Measurements from ENCODE around the gene POLR3C. TPM values are rescaled to one million over a fixed set of nuclear protein-coding genes. Genes with fewer than 3 reads are reported as not detected.

POLR3C gene
- total RNA-seq, 1 donor from 2014 or later, result 22.4 TPM

DNA sequence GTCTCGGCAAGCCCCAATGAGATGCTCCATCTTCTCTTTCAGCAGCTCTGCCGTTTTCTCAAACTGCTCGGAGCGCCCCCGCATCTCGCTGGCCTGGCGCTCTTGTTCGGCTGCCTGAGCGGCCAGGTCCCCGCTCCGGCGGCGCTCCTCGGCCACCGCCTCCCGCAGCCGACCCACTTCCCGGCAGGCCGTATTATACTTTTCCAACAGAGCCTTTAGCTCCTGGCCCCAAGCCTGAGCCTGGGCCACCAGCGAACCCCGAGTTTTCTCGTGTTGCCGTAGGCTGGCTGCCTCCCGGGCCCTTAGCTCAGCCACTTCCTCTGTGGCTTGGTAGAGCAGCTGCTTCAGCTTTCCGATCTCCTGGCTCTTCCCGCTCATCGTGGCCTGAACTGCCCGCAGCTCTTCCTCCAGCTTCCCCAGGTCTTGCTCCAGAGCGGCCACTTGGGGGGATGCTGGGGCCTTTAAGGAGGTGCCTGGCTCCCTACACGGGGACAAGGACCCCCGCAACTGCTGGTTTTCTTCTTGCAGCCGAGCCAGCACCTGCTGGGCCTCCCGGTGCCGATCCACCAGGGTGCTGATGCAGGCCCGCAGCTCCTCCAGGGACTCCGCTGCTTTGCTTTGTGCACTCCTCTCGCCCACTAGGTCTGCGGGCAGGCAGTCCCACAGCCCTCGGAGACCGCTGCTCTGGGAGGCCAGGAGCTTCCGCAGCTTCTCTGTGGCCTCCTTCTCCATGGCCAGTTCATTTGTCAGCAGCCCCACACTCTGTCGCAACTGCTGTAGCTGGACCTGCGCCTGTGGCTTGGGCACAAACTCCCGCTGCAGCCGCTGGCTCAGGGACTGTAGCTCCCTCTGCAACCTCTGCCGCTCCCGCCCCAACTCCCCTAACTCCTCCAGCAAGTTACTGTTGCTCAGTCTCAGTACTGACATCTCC, 48.3 kb downstream of the POLR3C start:
- peak; percentile 43 for DNase-seq (ENCODE audit: low spot score)

DNA sequence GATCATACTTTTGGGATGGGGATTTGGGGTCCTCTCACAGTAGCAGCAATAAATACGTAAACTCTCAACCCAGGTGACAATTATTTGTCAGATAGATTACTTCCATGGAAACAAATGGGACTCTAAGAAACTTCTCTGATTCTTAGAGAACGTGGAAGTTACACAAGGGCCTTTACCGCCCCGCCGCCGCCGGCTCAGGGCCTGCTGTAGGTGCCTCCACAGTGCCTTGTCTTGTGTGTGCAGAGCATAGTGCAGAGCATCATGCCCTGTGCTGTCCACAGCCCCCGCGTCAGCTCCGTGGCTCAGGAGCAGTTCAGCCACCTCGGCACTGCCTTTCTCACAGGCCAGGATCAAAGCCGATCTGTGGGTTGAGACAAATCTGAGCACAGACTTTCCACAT, 50.6 kb downstream of the POLR3C start:
- no peak for DNase-seq (ENCODE audit: low spot score)

DNA sequence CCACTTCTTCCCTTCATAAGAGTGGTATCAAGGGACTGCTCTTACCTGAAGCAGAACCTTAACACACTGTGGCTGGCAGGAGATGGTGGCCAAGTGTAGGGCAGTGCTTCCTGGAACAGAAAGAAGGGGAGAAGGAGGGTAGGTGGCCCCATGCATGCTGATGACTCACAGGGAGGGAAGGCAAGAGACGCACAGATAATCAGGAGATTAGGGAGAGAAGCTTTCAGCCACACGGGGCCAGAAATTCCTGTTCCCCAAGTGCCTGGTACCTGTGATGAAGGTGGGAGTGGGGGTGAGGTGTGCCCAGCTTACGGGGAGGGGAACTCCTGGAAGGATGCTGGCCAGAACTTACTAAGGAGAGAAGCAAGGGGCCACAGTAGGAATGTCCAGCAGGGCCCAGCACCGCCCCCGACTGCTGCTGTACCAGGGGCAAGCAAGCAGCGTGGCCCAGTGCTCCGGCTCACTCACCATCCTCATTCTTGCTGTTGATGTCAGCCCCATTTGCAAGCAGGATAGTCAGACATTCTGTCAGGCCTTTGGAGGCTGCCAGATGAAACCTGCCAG, 54.0 kb downstream of the POLR3C start:
- DNase-seq (ENCODE audit: low spot score), result no peak

DNA sequence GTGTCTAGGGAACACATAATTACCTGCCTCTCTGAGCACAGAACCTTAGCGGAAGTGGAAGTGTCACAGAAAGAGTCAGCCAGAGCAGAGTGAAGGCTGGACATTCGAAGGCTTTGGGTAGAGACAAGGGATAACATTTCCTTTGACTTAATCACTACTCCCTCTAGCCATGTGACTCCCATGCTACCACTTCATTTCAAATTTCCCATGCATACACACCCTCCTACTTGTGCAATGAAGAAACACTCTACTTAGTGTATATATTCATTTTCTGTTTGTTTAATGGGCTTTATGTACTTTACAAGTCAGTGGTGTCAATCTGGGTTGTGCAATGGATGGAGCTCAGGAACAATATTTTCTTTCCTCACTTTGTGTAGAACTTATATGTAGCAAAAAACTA, 54.7 kb downstream of the POLR3C start:
- DNase-seq (ENCODE audit: low spot score), result no peak

DNA sequence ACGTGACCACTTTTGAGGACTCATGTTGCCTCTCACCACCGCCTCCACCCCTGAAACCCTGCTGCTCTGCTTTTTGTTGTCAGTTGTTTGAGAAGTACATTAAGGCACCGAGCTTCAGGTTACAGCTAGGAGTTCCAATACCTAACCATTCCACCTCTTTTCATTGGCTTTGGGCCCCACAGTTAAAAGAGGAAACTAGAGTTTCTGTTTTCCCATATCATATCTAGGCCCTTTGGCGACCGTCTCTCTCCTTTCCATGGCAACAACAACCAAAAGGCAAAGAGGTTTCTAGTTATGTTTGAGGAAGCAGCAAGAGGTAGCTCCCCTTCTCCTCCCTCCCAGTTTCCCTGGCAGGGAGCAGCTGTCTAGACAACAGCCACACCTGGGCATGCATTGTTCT, 55.8 kb downstream of the POLR3C start:
- DNase-seq (ENCODE audit: low spot score), result no peak

DNA sequence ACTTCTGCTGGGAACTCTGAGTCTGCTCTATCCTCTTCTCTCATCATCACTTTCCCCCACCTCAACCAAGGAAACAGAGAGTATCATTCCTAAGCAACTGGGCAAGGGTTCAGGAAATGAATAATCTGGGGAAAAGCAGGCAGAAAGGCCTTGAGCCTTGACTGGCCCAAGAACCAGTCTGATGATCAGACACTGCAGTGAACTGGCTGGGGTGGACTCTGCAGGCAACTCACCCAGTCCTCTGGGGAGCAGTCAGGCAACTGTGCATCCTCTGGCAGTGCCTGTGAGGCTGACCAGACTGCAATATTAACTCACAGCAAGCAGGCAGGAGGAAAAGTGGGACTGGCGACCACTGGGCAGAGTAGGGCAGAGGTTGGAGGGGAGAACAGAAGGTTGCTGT, 60.7 kb downstream of the POLR3C start:
- no peak for DNase-seq (ENCODE audit: low spot score)

DNA sequence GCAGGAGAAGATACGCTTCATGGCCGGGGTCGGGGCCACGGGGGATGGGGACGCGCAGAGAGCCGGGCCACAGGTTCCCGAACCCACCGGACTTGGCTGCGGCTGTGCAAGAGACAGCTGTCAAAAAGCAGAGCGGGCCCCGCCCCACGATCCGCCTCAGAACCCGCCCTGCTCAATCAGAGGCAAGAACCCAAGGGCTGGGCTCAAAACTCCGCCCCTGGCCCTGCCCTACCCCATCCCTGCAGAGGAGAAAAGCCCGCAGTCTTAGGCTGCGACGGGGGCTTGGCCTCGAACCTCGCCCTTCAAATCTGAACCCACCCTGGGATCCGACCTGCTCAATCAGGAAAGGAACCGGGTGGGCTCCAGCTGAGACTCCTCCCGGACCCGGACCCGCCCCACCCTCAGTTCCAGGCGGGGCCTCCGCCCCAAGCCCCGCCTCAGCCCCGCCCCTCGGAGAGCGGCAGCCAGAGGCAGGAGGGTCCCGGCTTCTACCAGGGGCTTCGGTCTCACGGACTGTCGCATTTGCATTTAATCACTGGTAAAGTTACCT, 61.8 kb downstream of the POLR3C start, which contains the start of gene ANKRD35:
TSS of gene ANKRD35 (minus strand) at position 129 of the 550 bp plus-strand sequence. CDS start at position 21, 108 bp downstream.
- peak; percentile 78 for DNase-seq (ENCODE audit: low spot score)

DNA sequence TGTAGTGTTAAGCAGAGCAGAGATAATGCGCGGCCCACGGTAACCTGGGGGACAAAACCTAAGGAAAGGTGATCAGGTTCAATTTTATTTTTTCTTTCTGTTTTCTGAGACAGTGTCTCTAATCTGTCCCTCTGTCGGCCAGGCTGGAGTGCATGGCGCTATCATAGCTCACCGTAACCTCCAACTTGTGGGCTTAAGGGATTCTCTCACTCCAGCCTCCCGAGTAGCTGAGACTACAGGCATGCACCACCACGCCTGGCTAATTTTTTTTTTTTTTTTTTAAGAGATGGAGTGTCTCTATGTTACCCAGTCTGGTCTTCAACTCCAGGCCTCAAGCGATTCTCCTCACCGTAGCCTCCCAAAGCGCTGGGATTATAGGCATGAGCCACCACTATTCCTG, 62.4 kb downstream of the POLR3C start:
- DNase-seq (ENCODE audit: low spot score), result no peak

DNA sequence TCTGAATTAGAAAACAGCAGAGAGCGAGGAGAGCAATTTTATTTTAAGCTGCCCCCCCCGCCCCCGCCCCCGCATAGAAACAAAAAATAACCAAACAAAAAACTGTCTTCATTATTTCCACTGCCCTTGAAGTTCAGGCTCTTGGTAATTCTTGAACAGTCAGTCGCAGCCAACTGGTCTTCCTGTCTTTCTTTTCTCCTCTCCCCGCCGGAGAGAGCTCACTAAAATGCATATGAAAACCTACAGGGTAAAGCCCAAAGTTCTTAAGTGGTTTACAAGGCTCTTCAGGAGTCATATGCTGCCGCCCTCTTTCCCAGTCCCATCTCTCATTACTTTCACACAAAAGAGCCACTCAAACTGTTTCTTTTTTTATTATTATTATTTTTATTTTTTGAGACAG, 62.8 kb downstream of the POLR3C start:
- no peak for DNase-seq (ENCODE audit: low spot score)

DNA sequence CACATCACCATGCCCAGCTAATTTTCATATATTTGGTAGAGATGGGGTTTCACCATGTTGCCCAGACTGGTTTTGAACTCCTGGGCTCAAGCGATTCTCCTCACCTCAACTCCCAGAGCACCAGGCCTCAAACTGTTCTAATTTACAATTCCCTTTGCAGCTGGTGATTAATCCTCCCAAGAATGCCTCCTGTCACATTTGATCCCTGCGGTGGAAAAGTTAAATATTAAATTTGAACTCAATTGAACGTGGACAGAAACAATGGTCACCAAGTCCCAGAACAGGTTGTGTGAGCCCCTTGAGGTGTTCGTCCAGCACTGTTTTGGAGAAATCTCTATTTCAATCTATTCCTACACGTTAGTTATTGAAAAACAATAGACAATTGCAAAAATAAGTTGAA, 63.6 kb downstream of the POLR3C start:
- peak; percentile 34 for DNase-seq (ENCODE audit: low spot score)

DNA sequence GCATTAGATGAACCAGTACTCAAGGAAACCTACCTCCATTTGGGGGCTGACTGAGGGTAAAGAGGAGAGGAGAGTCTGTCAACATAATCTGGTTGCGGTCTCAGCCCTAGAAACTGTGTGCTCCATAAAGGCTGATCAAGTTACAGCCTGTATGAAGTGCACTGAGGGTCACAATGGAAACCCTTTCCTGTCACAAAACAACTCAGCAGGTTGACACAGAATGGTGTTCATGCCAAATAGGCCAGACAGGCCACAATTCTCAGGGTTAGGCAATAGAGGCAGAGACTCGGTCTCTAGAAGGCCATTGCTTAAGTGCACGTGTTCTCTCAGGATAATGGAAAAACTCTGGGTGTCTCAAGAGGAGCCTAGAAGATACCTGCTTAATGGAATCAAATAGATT, 65.7 kb downstream of the POLR3C start:
- no peak for DNase-seq (ENCODE audit: low spot score)

DNA sequence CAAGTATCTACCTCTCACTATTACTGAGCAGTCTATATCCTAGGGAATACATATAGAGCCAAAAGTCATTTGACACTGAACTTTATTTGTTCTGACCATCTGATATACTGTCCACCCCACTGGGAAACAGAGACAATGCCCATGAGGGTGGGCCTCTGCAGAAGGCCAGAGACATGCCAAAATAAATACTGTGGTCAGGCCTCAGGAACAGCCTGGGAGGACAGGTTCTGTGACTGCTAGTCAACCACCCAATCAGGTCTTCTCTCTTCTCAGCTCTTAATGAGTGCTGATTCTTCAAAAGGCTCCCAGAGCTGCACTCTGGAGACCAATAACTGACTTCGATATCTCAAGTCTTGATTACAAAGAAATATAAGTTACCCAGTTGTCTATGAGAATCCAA, 67.1 kb downstream of the POLR3C start:
- DNase-seq (ENCODE audit: low spot score), result peak; percentile 31

DNA sequence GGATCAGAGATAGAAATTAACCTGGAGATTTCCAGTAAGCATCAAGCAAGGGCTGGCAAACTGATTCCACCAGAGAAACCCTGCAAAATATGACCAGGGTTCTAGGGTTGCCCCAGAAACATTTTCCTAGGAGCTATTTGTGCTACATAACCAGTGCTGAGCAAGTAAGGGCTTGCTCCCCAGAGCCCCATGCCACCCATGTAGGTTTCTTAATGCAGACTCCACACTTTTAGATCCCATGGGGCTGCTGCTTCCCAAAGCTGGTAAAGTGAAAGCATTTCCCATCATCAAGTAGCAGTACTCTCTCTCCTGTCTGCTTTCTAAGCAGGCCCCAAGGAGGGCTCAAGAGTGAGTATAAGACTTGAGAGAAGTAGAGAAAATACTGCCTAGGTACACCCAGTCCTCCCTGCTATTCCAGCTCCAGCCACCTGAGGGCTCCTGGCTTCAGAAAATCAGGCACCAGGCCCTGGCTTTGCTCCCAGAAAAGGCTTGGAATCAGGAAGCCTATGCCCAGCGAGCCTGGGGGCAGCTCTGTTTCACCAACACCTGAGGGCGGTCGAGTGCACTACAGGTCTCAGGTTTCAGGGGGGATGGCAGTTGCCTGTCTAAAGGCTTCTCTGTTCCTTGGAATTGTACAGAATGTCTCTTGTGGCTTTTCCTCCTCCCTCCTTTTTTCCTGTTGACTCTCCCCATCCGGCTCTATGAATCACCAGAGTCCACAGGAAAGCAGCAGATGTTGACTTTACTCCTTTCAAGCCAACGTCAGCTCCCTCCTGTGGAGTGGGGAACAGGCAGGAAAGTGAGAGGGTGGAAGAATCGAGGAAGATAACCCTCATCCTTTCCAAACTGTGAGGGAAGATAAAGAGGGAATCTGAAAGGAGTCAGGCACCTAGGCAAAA, 67.8 kb downstream of the POLR3C start:
- peak; percentile 95 for DNase-seq (ENCODE audit: low spot score)

DNA sequence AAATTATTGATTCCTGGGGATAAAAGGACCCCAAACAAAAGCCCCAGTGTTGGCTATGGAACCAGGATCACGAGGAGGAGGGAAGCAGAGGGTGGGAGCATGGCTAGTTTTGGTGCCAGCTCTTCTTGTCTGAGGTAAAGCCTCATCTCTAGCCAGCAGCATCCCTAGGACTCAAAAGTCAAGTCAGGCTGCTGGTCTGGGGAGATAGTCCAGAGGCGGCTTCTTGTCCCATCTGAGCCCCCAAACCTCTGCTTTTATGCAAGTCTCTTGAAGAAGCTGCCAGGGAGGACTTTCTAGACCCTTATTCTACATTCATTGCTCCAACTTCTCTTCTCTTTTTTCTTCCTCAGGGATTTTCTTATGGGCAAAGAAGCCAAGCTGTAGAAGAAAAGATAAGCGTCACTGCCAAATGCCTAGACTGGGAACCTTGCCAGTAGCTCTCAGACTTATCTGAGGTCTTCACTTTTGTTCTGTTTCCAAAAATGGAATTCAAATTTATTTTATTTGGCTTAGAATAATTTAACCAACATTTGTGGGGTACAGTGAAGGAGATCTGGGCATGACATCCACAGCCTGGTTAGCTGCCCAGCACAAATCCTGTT, 68.6 kb downstream of the POLR3C start:
- no peak for DNase-seq (ENCODE audit: low spot score)

DNA sequence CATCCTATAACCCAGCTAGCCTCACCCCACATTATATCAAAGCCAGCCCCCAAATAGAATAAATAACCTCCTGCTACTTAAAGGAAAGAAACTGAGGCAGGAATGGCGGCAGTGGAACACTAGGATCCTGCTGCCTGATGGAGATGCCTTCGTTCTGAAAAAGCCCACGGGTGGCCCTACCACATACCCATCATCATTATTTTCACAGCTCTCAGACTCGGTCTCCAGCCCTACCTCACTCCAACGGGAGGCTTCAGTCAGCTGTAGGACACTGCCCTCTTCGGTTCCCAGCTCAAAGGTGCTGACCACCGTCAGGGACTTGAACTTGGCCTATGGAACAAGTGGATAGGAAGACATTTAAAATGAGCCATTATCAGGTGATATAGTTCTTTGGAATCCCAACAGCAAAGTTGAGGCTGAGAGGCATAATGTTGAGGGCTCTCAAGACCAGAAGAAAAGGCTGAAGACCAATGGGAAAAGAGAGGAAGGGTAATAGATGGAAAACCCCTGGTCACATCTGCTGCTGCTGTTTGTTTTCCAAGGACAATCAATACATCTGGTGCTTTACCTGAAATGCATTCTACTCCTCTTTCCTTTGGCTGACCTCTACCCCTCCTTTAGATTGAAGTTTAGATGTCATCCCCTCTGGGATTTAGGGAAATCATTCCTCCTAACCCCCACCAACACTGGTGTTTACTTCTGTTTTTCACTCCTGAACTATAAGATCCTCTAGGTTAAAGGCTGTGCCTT, 69.5 kb downstream of the POLR3C start:
- no peak for DNase-seq (ENCODE audit: low spot score)

Other genes with a start within 250 kb of the POLR3C start
- gene GPR89A, start 216.2 kb upstream of the POLR3C start, total RNA-seq, result 14.5 TPM
- 111 TPM for gene PDZK1, start 116.8 kb upstream of the POLR3C start, total RNA-seq
- gene CD160, start 104.7 kb upstream of the POLR3C start, total RNA-seq, result 0.17 TPM
- 14.2 TPM for gene RNF115, start 105 bp upstream of the POLR3C start, total RNA-seq
- 3.1 TPM for gene NUDT17, start 21.4 kb downstream of the POLR3C start, total RNA-seq
- 36.5 TPM for gene PIAS3, start 34.9 kb downstream of the POLR3C start, total RNA-seq
- 2.7 TPM for gene ANKRD35, start 61.7 kb downstream of the POLR3C start, total RNA-seq
- 3.2 TPM for gene ITGA10, start 85.8 kb downstream of the POLR3C start, total RNA-seq
- 35.1 TPM for gene PEX11B, start 94.5 kb downstream of the POLR3C start, total RNA-seq
- gene RBM8A, start 103.3 kb downstream of the POLR3C start, total RNA-seq, result 99.8 TPM
- gene LIX1L, start 133.8 kb downstream of the POLR3C start, total RNA-seq, result 42.9 TPM
- gene ANKRD34A, start 140.4 kb downstream of the POLR3C start, total RNA-seq, result 3.4 TPM
- gene POLR3GL, start 140.5 kb downstream of the POLR3C start, total RNA-seq, result 28.3 TPM
- gene TXNIP, start 172.4 kb downstream of the POLR3C start, total RNA-seq, result 446 TPM
- gene HJV, start 197.5 kb downstream of the POLR3C start, total RNA-seq, result 0.40 TPM

Measured in mucosa of gallbladder (tissue), 1 donor.